ENCODE results near the gene ATP2B2.
A peak's percentile ranks its signal among the peaks of the same experiment; 100 is the strongest.

Gene ATP2B2

DNA sequence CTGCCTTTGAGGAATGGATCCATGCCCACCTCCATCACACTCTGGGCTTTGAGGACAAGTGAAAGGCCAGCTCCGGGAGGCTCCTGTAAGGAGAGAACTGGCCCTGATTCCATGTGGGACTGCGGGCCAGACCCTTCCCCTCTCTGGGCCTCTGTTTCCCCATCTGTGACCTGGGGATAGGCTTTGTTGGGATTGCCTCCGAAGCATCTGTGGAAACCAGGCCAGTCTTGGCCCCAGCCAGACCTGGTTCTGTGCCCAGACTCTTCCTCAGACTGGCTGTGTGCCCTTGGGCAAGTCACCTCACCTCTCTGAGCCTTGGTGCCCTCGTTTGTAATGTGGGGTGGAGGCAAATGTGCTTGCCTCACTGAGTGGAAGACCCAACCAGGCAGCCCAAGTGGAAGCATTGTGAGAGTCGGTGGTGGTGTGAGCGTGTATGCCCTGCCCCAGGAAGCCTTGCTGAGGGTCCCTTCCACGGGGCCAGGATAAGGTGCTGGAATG, 163.4 kb downstream of the ATP2B2 start:
- DNase-seq (ENCODE audit: low spot score): no peak

DNA sequence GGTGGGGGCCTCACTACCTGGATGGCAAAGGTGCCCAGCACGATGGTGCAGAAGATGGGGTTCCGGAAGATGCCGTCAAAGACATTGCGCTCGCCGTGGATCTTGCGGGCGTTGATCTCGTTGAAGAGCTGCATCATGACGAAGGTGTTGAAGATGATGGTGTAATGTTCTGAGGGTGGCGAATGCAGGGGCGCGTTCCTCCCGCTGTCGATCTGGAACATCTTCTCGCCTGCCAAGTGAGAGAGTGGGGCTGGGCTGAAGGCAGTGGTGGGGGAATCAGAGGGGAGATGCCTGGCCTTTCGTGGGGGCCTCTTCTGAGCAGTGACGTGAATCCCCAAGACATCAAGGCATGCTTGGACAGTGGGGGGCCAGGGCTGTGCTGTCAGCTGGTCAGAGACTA, 164.9 kb downstream of the ATP2B2 start:
- no peak for DNase-seq (ENCODE audit: low spot score)

DNA sequence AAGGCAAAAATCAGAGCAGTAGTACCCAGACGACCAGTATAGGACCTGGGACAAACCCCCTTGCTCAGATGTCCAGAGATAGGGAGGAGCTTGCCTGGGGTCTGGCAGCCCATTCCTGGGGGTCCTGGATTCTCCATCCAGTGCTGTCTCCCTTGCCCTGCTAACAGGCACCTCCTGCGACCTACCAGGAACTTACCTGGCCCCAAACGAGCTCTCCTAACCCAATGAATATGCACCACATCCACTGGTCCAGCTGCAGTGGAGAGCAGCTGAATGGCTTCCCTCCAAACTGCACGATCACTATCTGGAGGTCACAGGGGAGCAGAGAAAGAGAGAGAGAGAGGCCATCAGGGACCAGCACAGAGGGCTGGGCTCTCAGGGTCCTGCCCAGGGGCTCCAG, 165.3 kb downstream of the ATP2B2 start:
- no peak for DNase-seq (ENCODE audit: low spot score)

DNA sequence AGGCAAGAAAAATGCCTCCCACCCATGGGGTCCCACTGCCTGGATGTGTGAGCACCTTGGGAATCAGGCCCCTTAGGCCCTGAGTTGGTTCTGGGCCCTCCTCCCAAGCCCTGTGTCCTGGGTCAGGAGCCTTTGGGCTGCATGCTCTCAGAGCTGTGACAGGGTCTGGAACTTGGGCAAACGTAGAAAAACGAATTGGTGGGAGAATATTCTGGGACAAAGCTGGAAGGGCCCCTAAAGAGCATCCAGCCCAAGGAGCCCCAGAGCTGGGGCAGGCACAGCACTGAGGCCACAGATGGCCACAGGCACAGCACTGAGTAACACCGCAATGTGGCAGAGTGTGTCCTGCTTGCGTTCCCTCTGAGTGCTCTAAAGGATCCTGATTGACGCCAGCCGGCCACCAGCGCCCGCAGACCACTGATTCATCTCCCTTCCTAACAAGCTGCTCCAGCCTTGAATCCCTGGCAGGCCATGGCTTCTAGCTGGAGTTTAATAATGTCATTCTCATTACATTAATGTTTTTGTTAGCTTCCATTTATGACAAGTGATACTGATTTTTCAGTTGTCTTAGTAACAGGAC, 165.9 kb downstream of the ATP2B2 start:
- DNase-seq (ENCODE audit: low spot score): no peak

- DNase-seq (ENCODE audit: low spot score): no peak
Observed at GRCh38 chr3:10338591-10339353, 166.6 kb downstream of the ATP2B2 start.

DNA sequence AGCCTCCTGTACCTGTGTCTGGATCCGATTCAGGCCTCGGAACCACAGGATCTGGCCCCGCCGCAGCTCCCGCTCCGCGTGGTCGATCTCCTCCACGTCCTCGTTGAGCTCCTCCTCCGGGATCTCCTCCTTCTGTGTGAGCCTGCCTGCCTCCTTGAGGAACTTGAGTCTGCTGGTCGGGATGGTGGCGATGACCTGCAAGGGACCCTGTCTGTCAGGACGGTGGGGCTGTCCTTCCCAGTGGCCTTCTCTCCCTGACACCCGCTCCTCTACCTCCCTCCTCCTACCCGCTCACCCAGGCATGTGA, 167.3 kb downstream of the ATP2B2 start:
- DNase-seq (ENCODE audit: low spot score): no peak

DNA sequence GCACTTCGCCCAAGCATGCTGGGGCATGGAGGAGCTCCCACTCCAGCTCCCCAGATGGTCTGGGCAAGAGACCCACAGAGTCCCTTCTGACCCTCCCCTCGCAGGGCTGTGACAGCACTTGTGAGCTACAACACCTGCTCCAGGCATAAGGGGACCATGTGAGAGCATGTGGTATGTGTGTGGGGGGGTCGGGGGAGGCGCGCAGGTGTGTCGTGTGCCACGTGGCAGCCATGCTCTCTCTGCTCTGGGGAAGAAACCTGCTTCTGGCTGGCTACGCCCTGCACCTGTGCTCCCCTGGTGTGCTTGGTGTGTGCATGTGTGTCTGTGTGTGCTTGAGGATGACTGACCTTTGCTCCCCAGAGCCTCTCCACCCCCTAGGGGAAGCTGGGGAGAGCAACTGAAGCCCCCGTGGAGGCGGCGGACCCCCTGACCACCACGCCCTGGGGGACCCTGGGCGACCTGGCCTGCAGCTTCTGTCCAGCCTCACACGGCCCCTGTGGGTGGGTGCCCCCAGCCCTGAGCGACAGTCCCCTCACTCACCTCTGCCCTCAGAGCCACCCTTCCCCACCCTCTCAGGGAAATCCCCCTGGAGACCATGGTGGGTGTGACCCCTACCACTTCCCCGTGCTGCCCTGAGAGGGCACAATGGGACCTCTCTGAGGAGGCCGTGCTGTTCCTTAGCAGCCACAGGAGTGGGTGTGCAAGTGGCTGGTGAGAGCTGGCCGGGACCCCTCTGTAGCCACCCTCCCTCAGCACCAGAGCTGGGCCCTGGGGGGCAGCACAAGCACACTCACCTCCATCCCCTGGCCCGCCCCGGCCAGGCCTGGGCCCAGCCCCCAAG, 167.8 kb downstream of the ATP2B2 start:
- DNase-seq (ENCODE audit: low spot score): no peak

GRCh38 chr3:10336761-10337160, 168.6 kb downstream of the ATP2B2 start:
- no peak for DNase-seq (ENCODE audit: low spot score)

- DNase-seq (ENCODE audit: low spot score): no peak
Observed at GRCh38 chr3:10335871-10336622, 169.3 kb downstream of the ATP2B2 start.

DNA sequence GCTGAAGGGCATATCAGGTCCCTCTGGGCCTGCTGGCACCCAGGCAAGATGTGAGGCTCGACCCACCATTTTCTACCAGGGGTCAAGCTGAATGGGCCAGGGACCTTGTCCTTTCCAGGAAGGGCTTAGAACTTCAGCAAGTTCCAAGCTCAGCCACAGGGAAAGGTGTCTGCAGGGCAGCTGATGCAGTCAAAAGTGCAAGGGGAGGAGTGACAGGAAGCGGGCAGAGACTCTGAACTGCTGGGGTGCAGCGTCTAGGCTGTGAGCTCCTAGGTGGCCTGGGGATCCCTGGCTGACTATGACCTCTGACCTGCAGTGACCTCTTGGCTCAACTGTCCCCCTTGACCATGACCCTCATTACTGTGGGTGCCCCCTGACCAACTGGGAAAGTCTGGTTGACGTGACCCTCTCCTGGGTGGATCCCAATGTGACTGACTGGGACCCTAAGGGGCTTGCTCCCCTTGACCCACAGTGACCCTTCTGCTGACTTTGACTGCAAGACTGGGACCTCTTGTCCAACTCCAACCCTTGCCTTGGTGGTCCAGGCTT, 170.1 kb downstream of the ATP2B2 start:
- no peak for DNase-seq (ENCODE audit: low spot score)

DNA sequence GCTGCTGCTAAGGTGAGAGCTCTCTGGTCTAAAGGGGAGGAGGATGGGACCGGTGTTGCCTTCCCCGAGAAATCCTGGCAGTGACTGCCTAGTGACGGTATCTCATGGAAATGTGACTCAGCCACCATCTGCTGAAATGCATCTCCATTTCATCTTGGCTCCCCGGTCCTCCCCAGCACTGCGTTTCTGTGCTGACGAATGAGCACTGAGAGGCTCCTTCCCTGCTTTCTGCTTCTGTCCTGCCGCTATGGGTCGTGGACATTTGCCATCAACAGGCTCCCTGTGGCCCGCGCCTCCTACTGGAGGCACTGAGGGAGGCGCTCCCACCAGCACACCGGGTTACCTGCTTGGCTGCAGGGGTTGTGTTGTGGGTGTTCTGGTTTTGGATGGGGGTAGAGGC, 170.9 kb downstream of the ATP2B2 start:
- peak; percentile 72 for DNase-seq (ENCODE audit: low spot score)

GRCh38 chr3:10334042-10334441, 171.3 kb downstream of the ATP2B2 start:
- DNase-seq (ENCODE audit: low spot score): no peak

- DNase-seq (ENCODE audit: low spot score): no peak
Observed at GRCh38 chr3:10333349-10333650, 172.1 kb downstream of the ATP2B2 start.

DNA sequence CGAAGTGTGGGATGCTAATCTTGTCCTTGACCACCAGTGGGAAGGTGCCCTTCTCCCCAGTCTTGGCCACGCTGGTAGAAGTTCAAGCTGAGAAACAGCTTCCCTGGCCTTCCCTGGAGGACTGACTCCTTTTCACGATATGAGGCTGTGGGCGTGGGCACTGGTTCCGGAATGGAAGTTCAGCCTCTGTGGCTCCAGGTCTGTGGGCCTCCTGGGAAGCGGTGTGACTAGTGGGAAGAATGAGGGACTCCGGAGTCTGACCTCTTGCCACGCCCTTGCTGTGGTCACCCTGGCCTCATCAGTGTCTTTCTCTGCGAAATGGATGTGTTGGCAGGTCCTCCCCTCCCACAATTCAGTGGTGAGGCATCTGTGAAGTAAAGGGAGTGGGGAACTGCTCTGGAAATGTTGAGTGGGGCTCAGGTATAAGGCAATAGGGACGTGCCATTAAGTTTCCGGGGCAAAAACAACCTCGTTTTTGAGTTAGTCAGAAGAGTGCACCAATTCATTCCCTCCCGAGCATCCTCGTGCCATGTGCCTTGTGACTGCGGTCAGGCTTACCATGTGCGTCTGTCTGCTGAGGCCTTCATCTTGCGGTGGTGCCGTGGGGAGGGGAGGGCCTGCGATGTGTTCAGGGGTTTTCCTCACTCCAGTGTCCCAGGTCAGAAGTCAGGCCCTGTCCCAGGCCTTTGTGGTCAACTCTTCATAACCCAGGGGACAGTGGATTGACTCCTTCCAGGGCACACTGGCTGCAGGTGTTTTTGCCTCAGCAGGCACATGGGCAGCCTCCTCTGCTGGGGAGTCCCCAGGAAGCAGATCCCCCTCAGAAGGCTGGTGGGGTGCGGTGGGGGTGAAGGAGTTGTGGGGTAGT, 172.7 kb downstream of the ATP2B2 start:
- no peak for DNase-seq (ENCODE audit: low spot score)

GRCh38 chr3:10331320-10331719, 174.1 kb downstream of the ATP2B2 start:
- DNase-seq (ENCODE audit: low spot score): no peak

DNA sequence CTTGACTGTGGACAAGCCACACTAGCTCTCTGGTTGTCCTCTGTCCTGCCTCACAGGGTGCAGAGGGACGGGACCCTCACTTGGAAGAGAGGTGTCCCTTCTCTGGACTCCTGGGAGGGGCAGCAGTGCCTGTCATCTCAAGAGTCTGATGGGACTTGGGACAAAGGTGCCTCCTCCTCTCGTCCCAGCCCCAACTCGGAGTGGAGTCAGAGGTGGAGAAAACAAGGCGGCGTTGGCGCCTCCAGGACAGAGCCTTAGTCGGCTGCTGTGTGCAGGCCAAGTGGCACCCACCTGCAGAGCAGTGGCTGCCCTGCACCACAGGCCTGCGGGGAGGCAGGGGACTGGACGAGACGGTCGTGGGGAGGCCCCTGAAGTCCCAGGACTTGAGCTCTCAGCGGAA, 175.1 kb downstream of the ATP2B2 start:
- no peak for DNase-seq (ENCODE audit: low spot score)

GRCh38 chr3:10329495-10330015, 175.8 kb downstream of the ATP2B2 start:
- no peak for DNase-seq (ENCODE audit: low spot score)

DNA sequence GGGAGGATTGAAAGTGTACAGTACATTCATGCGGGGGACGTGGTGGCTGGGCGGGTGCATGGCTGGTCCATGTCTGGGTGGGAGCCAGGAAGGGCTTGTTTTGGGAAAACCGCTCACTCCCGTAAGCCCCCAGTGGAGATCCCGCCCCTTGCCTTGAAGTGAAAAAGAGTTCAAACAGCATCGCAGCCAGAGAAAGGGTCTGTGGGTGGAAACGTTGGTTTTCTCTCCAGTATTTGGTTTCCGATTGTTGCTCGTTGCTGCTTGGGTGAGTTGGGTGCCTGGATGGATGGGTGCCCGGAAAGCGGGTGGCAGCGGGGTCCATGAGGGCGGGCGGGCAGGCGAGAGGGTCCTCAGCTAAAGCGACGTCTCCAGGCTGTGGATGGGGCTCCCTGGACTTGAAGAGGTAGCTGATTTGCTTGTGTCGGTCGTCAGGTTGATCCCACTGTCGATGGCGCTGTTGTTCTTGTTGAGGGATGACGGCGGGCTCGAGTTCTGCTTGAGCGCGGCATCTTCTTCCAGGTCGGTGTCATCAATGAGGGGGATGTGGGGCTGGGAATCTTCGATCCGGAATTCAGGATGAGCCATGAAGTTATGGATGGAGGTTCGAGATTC, 176.8 kb downstream of the ATP2B2 start:
- DNase-seq (ENCODE audit: low spot score): no peak

- DNase-seq (ENCODE audit: low spot score): no peak
Observed at GRCh38 chr3:10327592-10327991, 177.8 kb downstream of the ATP2B2 start.

GRCh38 chr3:10322352-10322710, 183.1 kb downstream of the ATP2B2 start:
- no peak for DNase-seq (ENCODE audit: low spot score)

All from AG08395 (cell line).